ENCODE measurements around the gene DOCK2. TPM values are rescaled to one million over a fixed set of nuclear protein-coding genes. Genes with fewer than 3 reads are reported as not detected.
A peak's percentile ranks its signal among the peaks of the same experiment; 100 is the strongest.

Gene DOCK2
- total RNA-seq, 6 donors from 2014 or later: 46.7 to 150 (median 73.8) TPM

- Histone ChIP-seq H3K4me1 (peaks cover 0 to 7% (median 3%) of the 10 kb centered on the region in 4 donors), H3K27ac (no peak overlapping the region), H3K27me3 (no peaks in the 10 kb centered on the region), H3K9me3 (no peaks in the 10 kb centered on the region), H3K4me3 (no peak overlapping the region), H3K36me3 (no peaks in the 10 kb centered on the region)
- ATAC-seq (ENCODE audit: low FRiP score in 2 of 2) (no peak), DNase-seq (no peak)
- WGBS, 2 donors: 37 to 52% methylated on average over 9 of the region's 9 CpGs
- TF ChIP-seq EP300 (IDR thresholded peaks at IDR 0.05) (no peak), POLR2A (IDR thresholded peaks at IDR 0.05) (no peak)
Measured at GRCh38 chr5:169667896-169668674, 31.0 kb downstream of the DOCK2 start.

- TF ChIP-seq CTCF (IDR thresholded peaks at IDR 0.05) (no peak), EP300 (IDR thresholded peaks at IDR 0.05) (no peak)
- Histone ChIP-seq H3K4me1 (peaks cover 0 to 7% (median under 1%) of the 10 kb centered on the region in 4 donors), H3K27me3 (no peaks in the 10 kb centered on the region), H3K27ac (no peak overlapping the region), H3K36me3 (no peaks in the 10 kb centered on the region), H3K9me3 (no peaks in the 10 kb centered on the region), H3K4me3 (no peak overlapping the region)
- ATAC-seq (ENCODE audit: low FRiP score in 2 of 2) (no peak), DNase-seq (no peak)
- 56 to 68% methylated on average over 4 of the region's 4 CpGs for WGBS, 2 donors
Measured at GRCh38 chr5:169668732-169669131, 31.7 kb downstream of the DOCK2 start.

- H3K36me3 ChIP-seq: peaks cover 0 to 12% (median 0%) of the 10 kb centered on the region in 4 donors
Measured at GRCh38 chr5:169670769-169671525, 33.9 kb downstream of the DOCK2 start.

GRCh38 chr5:169682026-169682425 is 45.0 kb downstream of the DOCK2 start:
- H3K27ac ChIP-seq: no peak overlapping the region
- H3K36me3 ChIP-seq: peaks cover 0 to 3% (median 0%) of the 10 kb centered on the region in 4 donors
- ATAC-seq (ENCODE audit: low FRiP score in 2 of 2) (no peak), DNase-seq (no peak)
- no peak overlapping the region for H3K4me3 ChIP-seq
- TF ChIP-seq CTCF (IDR thresholded peaks at IDR 0.05) (no peak), POLR2A (IDR thresholded peaks at IDR 0.05) (no peak), EP300 (IDR thresholded peaks at IDR 0.05) (no peak), POLR2AphosphoS5 (IDR thresholded peaks at IDR 0.05) (no peak)
- H3K4me1 ChIP-seq: no peaks in the 10 kb centered on the region
- no peaks in the 10 kb centered on the region for H3K9me3 ChIP-seq
- 95% methylated on average over 2 of the region's 2 CpGs for WGBS, 2 donors
- H3K27me3 ChIP-seq: no peaks in the 10 kb centered on the region

More at GRCh38 chr5:169670769-169671525, 33.9 kb downstream of the DOCK2 start:
- Histone ChIP-seq H3K27ac (no peak overlapping the region), H3K4me3 (no peak overlapping the region), H3K4me1 (peaks cover 0 to 7% (median 0%) of the 10 kb centered on the region in 4 donors), H3K9me3 (no peaks in the 10 kb centered on the region), H3K27me3 (no peaks in the 10 kb centered on the region)
- ATAC-seq (ENCODE audit: low FRiP score in 2 of 2): peak in 1 of 2 donors; percentile 64
- 71 to 85% methylated on average over 6 of the region's 6 CpGs for WGBS, 2 donors
- TF ChIP-seq POLR2A (IDR thresholded peaks at IDR 0.05) (no peak), POLR2AphosphoS5 (IDR thresholded peaks at IDR 0.05) (no peak), EP300 (IDR thresholded peaks at IDR 0.05) (no peak), CTCF (IDR thresholded peaks at IDR 0.05) (no peak)
- DNase-seq: no peak

GRCh38 chr5:169686137-169686536 is 49.1 kb downstream of the DOCK2 start:
- DNase-seq: peak in 1 of 2 donors; percentile 10
- no peaks in the 10 kb centered on the region for H3K27me3 ChIP-seq
- WGBS, 2 donors: 43 to 84% methylated on average over 4 to 5 of the region's 5 CpGs
- no peaks in the 10 kb centered on the region for H3K9me3 ChIP-seq
- ATAC-seq (ENCODE audit: low FRiP score in 2 of 2): no peak
- H3K4me3 ChIP-seq: no peak overlapping the region
- H3K4me1 ChIP-seq: no peaks in the 10 kb centered on the region
- TF ChIP-seq POLR2AphosphoS5 (IDR thresholded peaks at IDR 0.05): no peak
- TF ChIP-seq CTCF (IDR thresholded peaks at IDR 0.05): no peak
- no peak for TF ChIP-seq POLR2A (IDR thresholded peaks at IDR 0.05)
- TF ChIP-seq EP300 (IDR thresholded peaks at IDR 0.05): no peak
- no peak overlapping the region for H3K27ac ChIP-seq
- H3K36me3 ChIP-seq: peaks cover 0 to 10% (median 2%) of the 10 kb centered on the region in 4 donors

All from upper lobe of left lung (tissue), 6 donors.